ENCODE measurements around the gene LRRC71.
A peak's percentile ranks its signal among the peaks of the same experiment; 100 is the strongest.

LRRC71 gene

DNA sequence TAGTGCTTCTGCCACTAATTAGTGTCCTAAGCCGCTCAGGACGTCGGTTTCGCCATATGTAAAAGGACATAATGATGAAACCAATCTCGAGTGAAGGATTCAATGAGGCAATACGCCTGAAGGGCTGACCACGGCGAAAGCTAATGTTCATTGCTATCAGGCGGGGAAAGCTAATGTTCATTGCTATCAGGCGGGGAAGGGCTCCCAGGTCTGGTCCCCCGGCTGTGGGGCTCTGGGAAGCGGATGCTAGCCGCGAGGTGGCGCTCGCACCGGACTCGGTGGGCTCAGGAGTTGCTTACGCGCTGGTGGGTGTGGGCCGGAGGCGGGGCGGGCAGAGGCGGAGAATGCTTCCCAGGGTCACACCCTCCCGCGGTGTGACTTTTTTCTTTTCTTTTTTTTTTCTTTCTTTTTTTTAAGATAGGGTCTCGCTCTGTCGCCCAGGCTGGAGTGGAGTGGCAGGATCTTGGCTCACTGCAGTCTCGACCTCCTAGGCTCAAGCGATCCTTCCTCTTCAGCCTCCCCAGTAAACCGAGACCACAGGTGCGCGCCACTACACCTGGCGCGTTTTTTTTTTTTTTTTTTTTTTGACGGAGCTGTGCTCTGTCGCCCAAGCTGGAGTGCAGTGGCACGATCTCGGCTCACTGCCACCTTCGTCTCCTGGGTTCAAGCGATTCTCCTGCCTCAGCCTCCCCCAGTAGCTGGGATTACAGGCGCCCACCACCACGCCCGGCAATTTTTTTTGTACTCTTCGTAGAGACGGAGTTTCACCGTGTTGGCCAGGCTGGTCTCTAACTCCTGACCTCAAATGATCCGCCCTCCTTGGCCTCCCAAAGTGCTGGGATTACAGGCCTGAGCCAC lies 28.0 kb upstream of the LRRC71 start:
- peak in 12 of 14 donors; percentile 11 to 73 (median 38) for DNase-seq

DNA sequence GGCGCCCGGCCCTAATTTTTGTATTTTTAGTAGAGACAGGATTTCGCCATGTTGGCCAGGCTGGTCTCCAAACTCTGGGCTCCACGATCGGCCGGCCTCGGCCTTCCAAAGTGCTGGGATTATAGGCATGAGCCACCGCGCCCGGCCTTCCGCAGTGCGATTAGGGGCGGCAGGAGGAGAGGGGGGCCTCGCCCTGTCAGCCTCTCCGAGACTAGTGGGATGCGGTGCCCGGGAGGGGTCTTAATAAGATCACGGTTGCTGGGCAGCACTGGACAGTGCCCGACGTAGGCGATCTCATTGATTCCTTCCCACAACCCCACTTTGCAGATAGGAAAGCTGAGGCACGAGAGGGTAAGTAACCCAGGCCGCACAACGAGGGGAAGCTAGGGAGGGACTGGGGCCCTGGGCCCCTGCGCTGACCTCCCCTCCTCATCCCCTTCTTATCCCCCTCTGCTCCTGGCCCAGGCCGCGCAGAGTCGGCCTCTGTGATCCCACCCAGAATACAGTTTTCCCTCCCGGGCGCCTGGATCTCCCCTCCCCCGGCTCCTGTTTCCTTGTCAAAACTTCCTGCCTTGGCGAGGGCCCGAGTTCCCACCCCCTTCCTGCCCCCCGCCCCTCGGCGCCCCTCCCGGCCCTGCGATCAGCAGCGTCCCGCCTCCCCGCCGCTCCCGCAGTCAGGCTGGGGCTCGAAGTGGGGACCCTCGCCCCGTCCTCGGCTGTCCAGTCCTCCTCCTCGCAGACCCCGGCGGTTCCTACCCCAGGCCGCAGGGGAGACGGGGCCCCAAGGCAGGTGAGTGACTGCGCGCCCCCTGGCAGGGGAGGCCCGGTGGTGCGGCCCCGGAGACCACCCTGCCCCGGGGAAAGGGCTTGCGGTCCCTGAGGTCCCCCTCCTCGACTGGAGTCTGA lies 27.1 kb upstream of the LRRC71 start, which contains the start of gene PEAR1:
TSS of gene PEAR1 (plus strand) at position 671 of the 906 bp plus-strand sequence. CDS start 10,209 bp downstream, outside the sequence.
- no peak for DNase-seq

DNA sequence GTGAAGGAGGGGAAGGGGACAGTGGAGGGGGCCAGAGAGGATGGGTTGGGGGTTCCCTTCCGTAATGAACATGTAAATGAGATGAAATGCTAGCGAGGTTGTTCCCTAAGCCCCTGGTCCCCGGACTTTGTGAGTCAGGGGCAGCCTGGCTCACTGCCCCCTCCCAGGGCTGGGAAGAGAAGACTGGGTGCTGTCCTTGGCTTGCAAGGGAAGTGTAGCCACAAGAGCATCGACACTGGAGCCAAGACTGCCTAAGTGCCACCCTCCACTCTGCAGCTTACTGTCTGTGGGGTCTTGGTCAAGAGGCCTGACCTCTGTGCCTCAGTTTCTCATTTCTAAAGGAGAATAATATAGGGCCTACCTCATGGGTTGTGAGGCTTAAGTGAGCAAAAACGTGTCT lies 26.4 kb upstream of the LRRC71 start:
- DNase-seq = no peak

DNA sequence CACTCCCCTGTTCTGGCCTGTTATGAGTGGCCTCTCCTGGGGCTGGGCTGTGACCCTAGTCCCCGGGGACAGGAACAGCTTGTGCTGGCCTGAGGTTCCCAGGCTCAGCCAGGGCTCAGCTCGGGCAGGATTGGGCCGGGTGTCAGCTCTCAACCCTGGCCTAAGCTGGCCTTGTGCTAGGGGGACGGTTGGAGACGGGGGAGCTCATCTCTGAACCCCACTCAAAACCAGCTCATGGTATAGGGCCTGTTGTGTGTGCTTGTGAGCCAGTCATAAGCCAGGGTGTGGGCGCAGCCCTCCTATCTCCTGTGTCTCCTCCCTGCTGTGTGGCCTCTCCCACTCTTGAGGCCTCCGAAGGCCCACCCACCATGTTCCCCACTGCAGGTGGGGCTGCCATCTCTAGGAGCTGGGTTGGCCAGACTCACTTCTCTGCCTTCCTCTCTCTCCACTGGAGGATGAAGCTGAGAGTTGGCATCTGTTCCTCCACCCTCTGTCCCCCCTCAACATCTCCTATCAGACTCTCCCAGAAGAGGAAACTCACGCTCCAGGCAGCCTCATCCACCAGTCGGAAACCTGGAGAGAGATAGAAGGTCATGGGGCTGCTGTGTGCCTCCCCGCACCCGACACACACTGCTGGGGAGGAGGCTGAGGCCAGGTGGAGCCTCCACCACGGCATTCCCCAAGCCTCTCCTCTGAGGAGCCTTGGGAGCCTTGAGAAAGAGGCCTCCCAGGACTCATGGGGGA lies 25.5 kb upstream of the LRRC71 start:
- DNase-seq = no peak

DNA sequence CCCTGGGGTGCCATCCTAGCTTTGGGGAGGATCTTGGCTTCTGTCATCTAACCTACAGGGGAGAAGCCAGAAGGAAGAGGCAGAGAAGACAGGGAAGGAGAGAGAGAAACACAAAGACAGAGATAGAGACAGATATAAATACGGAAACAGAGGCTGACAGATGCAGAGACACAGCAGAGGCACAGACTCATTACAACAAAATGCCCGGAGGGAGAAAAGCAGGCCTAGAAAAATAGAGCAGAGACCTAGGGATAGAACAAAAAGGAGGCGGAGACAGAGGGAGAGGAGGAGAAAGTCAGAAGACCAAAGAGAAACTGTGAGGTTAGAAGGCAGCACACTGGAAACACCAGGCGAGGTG lies 25.0 kb upstream of the LRRC71 start:
- DNase-seq = no peak

DNA sequence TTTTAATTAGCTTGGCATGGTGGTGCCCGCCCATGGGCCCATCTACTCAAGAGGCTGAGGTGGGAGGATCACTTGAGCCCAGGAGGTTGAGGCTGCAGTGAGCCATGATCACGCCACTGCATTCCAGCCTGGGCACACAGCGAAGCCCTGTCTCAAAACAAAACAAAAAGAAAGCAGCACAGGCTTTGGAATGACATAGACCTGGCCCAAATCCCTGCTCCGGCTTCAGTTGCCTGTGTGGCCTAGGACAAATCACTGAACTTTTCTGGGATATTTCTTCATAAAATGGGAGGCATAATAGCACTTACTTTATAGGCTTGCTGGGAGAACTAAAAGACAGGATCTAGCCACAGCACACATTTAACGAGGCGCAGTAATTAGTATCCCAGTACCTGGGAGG lies 24.5 kb upstream of the LRRC71 start:
- no peak for DNase-seq

DNA sequence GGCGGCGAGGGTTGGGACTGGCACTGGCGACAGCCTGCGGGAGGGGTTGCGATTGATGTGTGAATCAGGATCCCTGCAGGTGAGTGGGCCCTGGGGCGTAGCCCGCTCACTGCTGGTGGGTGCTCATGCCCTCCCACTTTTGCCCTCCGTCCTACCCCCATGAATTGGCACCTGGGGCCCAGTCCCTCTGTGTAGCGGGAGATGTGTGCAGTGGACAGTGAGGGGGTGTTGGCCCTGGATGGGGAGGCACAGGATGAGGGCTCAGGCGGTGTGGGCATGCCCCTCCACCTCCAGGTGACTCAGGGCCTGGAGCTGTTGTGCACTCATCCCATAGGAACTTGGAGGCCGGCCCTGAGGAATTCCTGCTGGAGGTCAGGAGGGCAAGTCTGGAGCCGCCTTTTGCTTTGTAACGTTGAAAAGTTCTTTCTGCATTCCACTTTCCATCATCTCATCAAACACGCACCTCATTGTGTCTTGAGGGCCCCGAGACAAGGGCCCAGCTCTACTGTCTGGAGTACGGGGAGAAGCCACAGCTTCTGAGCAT lies 23.9 kb upstream of the LRRC71 start:
- DNase-seq = no peak

DNA sequence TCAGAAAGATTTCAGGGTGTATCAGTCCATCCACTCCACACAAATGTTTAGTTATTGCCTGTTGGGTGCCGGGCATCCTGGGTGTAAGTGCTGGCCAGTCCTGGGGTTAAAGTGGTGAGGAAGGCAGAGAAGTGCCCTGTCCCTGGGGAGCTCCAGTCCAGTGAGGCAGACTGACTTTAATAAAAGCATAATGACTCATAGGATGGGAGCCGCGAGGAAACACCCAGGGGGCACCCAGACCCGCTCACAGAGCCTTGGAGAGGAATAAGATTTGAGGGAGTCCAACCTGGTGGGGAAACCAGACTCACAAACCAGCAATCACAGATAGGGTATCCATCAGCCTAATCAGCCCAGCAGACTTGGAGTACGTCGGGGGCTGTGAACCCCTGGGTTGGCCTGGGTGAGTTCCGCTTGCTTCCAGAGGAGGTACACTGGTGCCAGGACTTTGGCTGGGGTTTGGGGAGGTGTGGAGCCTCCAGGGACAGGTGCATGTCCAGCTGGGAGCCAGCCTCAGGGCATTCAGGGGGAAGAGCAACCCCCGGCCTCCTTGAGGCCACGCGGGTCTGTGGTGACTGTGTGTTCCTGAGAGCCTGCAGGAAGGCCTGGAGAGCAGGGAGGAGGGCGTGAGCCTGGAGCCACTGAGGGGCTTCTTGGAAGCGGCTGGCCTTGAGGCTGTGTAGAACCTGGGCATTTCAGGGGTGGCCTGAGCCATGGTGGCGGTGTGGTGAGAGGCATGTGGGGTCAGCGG lies 23.2 kb upstream of the LRRC71 start:
- DNase-seq = no peak

DNA sequence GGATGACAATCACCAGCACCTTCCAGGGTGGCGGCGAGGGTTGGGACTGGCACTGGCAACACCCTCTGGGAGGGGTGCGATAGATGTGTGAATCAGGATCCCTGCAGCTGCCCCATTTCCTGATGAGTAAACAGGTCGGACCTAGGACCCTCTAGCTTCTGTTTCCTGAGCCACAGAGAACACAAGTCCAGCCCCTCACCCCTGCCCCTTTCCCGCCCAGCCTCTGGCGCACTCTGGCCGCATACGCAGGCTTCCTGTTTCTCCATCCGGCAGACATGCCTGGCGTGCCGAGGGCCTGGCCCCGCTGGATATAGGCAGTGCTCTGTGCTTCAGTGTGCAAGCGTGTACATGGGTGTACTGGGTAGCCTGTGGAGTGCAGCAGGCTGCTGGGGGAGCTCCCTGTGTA lies 22.3 kb upstream of the LRRC71 start:
- DNase-seq = no peak

DNA sequence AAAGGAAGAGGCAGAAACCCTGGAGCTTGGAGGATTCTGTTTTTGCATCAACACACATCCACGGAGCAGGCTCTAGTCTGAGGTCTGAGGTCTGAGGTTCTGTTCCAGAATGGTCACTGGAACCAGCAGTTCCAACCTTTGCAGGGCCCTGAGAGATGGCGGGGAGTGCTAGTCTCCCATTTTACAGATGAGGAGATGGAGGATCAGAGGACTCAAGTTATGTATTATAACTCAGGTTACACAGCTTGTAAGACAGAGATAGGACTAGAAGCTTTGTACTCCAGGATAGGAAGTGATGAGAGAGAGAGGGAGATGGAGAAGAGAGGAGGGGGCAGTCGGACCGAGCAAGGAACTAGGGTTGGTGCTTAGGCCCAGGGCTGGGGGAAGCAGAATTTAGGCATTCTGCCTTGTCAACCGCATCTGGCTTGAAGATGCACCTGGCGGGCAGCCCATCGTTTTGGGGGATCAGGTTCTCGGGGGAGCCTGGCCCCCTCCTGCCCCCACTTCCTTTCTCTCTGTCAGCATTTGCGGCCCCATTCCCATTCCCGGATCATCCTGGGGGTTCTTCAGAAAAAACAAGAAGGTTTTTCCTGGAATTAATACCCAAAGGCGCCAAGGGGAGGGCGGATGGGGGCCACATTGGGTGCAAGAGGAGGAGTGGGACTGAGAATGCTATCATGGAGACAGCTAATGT lies 21.3 kb upstream of the LRRC71 start:
- DNase-seq = no peak

DNA sequence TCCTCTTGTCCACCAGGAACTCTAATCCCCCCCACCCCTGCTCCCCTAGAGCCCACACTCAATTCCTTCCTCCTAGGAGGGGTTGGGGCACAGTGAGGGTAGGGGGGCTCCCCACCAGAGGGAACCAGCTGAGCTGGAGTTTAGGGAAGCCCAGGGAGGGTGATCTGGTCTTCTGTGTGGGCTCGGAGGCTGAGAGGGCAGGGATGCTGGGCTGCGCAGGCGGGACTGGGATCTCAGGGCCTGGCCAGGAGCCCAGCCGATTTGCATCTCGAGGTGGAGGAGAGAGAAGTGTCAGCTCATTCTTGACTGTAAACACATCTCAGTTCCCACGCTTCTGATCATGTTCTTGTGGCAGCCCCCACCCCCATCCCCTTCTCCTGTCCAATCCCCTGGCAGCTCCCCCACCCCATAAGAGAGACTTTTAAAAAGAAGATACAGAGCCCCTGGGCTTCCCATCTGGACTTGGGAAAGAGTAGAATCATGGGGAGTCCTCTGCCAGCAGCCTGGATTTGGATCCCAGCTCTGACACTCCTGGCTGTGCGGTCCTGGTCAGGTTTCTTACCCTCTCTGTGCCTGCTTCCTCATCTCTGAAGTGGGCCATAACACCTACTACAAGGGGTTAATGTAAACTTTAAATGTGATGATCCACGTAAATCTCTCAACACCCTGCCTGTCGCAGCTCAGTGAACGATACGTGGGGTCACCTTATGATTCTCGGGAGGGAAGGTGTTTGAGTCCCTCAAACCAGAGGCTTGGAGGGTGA lies 20.3 kb upstream of the LRRC71 start:
- DNase-seq = no peak

DNA sequence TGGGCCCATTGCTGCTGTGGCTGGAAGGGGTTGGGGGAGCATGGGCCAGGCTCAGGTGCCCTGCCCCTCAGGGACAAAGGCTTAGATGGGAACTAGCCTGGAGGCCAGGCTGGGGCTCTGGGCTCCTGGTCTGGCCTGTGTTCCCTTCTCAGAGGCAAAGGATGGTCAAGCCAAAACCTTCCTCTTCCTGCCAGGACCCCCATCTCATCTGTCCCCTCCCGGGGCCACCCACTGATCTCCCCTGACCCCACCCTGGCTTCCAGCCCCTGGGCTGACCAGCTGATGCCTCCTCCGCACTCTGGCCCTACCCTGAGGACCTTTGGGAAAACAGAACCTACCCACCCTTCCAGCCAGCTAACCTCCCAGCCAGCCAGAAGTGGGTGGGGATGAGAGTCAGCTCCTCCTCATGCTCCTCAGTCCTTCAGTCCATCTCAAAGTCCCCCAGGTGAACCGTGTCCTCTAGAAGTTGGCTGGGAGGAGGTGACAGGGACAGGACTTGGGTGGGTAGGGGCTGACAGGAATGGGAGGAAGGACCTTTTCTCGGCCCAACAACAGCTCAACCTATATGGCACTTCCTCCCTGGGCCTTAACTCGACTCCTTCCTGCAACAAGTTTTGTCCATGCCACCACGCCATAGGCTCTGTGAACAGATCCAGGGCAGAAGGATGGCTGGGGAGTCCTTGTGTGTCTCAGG lies 19.4 kb upstream of the LRRC71 start:
- no peak for DNase-seq

DNA sequence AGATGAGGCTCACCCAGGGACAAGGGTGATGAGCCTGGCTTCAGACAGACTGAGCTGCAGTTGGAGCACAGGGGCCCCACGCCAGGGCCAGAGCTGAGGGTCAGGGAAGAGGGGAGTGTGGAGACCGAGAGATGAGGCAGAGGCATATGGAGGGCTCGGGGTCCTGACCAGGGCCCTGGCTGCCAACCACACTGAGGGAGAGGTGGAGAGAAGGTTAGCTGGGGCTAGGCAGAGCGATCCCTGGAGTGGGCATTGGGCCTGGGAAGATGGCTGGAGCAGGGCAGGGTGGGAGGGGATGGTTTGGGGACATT lies 18.9 kb upstream of the LRRC71 start:
- DNase-seq = no peak

DNA sequence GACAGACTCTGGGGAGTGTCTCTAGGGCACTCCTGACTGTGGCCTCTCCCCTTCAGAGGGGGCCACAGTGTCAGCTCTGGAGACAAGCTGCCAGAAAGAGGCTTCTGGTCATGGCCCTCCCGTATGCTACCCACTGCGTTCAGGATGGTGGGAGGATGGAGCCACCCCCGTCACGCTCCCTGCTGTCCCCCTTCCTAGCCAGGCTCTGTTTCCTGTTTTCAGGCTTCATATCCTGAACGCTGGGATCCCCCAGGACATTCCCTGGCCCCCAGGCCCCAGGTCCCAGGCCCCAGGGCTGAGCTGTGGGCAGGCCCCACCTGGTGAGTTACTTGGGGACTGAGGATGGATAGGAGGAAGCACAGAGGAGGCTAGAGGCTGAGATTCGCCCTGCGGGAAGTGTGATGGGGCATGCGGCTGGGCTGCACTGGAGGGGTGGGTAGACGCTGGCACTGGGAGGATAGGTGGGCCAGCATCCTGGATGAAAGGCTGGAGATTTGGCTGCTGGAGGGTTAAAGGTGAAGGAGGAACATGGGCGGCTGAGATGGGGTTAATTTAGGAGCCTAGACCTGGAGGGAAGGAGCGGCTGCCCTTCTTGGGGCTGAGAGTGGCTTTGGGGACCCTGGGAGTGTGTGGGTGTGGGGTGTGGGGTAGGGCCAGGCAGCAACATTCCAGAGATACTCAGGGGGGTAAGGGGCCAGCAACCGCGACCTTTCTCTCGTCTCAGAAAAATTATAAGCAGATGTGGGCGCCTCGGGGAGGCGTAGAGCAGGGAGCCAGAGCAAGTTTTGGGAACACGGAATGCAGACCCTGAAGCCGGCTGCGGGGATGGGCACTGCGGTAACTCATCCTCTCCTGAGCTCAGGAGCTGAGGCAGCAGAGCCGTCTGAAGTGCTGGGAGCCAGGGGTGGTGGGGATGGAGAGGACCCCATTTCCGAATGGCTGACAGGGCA lies 18.2 kb upstream of the LRRC71 start:
- no peak for DNase-seq

DNA sequence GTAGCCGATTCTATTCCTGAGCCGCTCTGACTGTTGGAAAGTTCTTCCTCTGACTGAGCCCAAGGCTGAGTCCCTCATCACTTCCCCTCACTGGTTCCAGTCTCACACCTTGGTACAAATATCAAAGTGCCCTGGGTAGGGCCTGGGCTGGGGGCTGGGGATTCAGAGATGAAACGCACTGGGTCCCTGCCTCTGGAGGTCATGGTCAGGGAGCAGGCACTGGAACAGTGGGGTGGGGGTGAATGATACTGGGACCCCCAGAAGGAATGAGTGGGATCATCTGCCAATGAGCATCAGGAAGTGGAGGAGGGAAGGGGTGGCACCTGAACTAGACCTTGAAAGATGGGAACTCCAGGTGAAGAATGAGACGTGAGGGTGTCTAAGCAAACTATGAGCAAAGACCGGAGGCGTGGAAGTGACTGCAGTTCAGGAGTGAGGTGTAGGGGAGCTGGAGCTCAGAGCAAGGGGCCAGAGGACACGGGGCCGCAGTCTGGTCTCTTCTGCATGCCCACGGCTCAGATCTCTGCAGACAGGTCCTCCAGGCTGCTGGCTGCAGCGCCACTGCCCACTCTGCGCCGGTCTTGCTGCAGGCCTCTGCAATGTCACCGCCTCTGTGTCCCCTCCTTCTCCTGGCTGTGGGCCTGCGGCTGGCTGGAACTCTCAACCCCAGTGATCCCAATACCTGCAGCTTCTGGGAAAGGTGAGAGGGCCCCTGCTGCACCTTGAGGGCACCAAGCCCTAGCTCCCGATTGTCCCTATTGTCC lies 16.9 kb upstream of the LRRC71 start:
- no peak for DNase-seq

DNA sequence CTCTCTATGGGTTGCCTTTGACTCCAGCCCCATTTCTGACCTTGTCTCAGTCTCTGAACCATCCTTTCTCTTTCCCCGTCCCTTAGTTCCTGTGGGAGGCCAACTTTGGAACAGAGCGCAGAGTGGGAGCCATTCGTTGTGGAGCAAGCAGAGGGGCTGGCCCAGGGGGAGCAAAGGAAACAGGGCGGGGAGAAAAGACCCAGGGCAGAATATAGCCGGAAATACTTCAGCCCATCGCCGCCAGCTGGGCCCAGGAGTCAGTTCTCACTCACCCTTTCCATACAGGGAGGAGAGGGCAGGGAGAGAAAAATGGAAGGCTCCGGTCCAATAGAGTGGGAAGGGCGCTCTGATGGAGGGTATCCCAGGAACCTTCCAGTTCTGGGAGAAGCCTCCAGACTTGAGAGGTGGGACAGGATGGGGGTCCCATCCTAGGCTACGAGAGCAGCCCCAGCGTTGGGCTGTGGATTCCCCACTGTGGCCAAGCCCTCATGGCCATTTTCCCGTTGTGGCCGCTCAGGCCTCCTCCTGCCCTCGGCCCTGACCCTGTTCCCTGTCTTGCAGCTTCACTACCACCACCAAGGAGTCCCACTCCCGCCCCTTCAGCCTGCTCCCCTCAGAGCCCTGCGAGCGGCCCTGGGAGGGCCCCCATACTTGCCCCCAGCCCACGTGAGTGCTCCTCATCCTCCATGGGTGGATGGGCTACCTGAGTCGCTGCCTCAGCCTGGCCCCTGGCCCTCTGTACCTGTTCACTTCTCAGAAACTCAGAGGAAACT lies 16.1 kb upstream of the LRRC71 start:
- no peak for DNase-seq

DNA sequence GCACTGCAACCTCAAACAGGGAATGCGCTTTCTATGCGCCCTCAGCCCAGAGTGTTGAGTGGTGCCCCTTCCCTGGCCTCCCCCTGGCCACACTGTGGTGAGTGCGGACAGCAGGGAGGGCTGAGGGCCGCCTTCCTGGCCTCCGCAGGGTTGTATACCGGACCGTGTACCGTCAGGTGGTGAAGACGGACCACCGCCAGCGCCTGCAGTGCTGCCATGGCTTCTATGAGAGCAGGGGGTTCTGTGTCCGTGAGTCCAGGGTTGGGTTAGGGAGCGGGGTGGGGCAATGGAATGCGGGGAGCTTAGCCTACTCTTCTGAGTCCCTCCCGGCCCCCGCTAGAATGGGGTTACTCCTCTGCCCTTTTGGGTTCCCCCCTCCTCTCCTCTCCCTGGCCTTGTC lies 15.3 kb upstream of the LRRC71 start:
- DNase-seq = no peak
